ENCODE data around the gene GUCY1A1.

Gene GUCY1A1, protein sequence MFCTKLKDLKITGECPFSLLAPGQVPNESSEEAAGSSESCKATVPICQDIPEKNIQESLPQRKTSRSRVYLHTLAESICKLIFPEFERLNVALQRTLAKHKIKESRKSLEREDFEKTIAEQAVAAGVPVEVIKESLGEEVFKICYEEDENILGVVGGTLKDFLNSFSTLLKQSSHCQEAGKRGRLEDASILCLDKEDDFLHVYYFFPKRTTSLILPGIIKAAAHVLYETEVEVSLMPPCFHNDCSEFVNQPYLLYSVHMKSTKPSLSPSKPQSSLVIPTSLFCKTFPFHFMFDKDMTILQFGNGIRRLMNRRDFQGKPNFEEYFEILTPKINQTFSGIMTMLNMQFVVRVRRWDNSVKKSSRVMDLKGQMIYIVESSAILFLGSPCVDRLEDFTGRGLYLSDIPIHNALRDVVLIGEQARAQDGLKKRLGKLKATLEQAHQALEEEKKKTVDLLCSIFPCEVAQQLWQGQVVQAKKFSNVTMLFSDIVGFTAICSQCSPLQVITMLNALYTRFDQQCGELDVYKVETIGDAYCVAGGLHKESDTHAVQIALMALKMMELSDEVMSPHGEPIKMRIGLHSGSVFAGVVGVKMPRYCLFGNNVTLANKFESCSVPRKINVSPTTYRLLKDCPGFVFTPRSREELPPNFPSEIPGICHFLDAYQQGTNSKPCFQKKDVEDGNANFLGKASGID

DNA sequence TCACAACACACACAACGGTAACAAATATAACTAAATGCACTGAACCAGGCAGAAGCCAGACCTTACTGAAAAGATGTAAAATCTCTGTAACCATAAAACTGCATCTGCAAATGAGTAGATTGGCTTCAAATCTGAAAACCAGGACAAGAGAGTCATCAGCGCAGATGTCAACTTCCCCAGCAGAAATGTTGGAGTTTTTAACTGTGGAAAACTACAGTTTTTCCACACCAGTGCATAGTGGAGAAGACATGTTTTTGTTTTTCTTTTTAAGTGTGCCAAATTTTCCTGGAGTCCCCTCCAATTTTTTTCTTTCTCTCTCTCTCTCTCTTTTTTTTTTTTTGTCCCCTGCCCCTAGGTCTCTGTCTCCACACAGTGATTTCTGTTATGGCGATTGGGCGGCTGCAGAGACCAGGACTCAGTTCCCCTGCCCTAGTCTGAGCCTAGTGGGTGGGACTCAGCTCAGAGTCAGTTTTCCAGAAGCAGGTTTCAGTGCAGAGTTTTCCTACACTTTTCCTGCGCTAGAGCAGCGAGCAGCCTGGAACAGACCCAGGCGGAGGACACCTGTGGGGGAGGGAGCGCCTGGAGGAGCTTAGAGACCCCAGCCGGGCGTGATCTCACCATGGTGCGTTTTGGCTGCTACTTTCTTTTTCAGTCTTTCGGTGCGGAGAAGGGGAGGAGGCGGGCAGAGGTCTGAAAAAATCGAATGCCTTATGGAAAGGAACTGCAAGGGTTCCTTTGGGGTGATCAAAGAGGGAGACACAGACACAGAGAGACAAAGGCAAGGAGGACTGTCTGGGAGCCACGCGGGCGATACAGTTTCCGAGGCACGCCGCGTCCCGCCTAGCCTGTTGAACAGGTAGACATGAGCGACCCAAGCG is at the start of gene GUCY1A1:
GUCY1A1 (plus strand) TSS at position 505 of the 878 bp plus-strand sequence. CDS start 30,020 bp downstream, outside the sequence.
- DNase-seq = peak; percentile 44

DNA sequence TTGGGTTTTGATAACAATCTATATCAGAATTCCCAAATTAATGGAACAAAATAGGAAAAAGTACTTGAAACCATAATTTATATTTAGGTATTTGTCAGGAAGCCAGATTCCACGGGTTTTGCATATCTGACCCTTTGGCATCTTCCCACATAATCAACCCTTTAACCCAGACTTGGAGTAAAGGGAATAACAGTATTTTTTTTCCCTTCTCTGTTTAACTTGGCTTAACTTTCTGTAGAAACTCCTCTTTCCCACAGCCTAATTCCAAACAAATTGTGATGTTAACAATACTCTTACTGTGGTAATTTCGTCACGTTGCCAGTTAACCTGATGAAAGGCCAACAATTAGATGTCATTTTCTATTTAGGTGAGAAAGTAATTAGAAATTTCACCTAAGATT is 49.4 kb upstream of the GUCY1A1 start:
- DNase-seq = no peak

DNA sequence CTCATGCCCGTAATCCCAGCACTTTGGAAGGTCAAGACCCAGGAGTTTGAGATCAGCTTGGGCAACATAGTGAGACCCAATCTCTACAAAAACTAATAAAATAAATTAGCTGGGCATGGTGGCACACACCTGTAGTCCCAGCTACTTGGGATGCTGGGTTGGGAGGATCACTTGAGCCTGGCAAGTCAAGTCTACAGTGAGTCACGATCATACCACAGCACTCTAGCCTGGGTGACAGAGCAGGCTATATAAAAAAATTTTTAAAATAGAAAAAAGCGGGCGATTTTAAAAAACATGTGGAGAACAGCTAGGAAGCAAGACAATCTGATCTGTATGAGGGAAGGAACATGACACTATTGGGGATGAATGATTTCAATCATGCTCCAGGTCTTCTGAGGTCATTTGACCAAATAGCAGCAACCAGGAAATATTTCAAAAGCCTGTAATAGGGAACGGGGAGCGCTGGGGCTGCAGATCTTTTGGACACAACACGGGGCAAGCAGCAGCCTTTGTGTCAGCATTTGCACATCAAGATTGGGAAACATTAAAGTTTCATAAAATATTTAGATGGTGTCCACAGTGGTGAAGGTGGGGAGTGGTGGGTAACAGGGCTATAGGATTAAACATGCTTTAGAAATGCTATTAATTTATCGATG is 48.3 kb upstream of the GUCY1A1 start:
- DNase-seq = peak; percentile 75

DNA sequence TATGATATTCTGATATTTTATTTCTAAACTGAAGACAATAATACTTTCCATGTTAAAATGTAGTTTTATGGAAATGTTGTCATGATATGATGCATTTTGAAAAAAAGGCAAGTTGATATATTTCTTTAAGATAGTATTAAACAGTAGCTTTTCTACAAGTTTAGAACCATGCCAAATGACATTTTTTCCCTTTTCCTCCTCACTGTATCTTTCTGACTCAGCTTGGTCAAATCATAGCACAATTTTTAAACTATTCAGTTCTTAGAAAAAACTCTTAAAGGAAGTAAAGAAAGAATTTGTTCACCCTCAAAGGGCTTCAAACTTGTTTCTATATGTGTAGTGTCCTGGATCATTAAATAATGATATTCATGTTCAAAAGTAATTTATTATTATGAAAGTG is 46.0 kb upstream of the GUCY1A1 start:
- no peak for DNase-seq

DNA sequence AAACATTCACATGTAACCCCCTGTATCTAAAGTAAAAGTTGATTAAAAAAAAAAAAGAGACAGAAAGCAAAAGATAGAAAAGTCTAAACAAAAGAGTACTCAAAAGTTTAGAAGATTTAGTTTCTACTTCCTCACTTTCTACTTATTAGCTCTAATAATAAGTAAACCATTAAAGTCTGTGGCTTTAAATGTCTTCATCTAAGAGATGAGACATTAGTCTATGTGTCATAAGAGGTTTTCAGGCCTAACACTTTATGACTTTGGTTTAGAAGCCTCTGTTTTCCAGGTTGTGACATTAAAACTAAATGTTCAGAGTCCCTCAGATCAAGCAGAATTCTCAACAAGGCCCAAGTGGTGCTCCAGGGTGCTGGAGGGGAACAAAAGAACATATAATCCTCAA is 42.2 kb upstream of the GUCY1A1 start:
- DNase-seq = no peak

DNA sequence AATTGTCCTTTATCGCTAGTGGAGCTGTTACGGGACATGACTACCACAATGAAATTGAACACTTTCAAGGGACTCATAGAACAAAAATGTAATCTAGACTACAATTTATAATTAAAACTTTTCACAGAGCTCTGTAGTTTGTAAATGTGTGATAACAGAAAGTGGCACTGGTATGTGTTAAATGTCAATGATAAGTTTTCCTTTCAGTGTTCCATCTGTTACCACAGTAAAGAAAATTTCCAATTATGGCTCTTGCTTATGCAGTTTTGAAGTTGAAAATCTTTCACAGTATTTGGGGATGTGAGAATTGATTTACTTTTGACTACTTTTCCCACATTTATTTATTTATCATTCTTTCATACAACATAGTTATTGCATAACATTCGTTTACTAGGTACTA is 40.1 kb upstream of the GUCY1A1 start:
- DNase-seq = no peak

DNA sequence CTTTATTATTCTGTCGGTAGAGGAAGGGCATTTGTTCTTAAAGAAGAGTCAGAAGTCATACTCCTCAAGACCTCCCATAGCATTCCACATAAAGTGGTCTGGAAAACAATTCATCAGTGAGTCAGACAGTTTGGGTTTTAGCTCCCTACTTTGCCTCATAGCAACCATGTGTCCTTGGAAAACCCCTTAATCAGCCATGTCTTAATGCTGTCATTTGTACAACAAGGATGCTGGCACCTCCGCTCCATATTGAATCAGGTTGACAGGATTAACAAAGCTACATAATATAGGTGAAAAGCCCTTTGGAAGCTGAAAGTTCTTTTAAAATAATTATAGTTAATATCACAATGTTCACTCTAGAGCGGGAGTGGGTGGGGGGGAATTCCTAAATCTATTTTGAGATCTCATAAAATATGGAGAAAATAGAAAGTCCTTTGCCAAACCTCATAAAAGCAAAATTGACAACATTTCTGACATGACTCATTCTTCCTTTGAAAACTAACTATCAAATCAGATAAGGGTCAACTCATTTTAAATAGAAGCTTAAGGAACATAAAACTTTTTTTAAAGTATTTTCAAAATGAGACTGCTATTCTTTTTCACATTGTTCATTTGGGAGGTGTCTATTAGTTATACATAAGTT is 37.3 kb upstream of the GUCY1A1 start:
- no peak for DNase-seq

DNA sequence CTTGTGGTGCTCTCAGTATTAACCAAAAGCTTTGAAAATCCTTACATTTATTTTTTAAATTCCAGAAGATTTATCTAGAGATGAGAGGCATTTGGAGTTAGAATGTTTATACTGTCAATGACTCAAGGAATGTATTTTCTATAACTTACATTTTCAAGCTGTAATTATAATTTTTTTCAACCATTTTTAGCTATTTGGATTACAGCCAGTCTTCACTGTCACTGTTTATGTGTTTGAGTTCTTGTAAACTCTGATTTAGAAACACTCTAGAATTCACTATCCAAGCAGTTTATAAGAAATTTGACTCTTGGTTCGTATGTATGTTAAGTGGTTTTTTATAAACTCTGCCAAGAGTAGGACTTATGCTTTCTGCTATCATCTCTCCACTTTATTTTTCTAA is 36.7 kb upstream of the GUCY1A1 start:
- no peak for DNase-seq

DNA sequence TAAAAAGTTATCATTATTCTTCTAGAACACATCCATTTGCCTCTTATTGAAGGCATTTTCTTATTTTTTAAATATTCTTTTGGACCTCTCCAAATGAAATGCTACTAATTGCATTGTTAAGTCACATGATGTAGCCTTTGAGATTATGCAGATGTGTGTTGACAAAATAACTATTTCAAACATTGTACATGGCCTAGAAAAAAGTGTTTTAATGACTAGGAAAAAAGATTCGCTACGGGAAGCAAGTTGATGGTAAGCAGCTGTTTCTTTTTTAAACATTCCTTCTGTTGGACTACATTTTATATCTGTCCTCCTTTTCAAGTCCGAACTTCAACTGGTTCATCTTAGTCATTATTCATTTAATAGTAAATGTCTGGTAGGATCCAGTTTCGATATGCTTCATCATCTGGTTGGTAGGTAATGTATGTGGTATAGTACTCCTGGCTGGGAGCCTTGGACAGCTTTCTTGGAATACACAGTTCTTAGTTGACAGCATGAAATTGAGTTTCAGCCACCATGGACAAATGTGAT is 34.3 kb upstream of the GUCY1A1 start:
- DNase-seq = no peak

DNA sequence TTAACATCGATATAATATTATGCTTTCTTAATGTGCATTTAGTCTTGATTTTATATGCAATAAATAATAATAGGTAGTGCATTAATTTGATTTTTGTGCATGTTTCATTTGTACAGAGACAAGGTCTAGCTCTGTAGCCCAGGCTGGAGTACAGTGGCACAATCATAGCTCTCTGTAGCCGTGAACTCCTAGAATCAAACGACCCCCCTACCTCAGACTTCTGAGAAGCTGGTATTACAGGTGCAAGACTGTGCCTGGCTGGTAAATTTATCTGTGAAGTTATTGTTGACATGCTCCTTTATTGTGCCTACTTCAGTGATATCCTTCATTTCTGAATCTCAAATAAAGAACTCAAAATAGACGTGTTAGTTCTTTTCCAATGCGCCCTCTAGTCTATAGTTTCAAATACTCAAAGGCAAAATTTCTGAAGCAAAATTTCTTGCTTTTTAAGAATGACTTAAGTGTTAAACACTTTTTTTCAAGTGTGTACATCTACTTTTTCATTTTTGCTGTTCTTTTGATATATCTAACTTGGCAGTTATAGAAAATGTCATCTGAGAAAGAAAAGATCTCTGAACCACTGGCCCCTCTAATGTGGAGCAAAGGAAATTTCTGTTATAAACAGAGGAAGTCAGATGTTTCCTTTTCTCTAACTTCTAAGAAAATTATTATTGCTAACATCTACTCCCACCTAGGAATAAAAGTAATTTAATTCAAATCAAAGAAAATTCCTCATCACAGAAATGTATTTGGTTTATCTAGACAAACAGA is 28.3 kb upstream of the GUCY1A1 start:
- no peak for DNase-seq

DNA sequence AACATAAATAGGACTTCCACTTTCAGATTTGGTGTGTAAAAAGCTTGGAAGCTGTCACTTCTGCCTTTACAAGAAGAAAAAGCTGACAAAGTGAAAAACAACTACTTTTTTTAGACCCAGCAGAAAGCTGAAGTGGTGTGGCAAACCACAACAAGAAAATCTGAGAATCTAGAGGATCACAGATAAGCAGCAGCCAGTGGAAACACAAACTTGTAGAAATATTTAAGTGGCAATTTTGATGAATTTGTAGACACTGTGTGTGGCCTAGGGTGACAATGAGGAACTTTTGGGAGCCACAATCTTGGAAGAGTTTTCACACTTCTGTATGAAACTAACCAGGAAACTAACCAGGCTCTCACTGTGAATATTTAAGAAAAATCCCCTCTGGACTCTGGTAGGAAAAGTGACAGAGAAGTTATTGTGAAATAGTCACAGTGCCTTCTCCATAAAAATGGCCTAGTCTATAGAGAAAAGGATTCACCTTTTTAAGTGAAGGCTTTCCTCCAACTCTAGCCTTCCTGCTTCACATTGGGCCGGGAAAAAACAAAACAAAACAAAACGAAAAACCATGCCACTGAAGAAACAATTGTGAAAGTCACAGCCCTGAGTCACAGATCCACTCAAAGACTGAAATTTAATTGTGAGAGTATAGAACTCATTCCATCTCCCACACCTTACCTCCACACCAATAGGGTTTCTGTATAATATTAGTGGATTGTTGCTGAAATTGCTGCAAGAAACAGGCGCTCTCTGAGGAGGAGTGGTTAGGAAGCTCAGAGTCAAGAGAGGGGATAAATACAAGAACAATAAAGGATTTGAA is 26.7 kb upstream of the GUCY1A1 start:
- peak; percentile 84 for DNase-seq

DNA sequence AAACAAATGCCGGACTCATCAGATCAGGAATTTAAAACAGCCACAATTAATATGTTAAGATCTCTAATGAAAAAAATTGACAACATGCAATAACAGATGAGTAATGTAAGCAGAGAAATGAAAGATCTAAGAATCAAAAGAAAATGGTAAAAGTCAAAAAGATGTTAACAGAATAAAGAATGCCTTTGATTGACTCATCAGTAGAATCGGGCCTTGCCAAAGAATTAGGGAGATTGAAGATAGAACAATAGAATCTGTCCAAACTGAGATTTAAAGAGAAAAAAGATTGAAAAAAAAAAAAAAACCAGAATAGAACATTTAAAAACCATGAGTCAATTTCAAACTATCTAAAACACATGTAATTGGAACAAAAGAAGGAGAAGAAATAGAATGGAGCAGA is 25.9 kb upstream of the GUCY1A1 start:
- DNase-seq = no peak

DNA sequence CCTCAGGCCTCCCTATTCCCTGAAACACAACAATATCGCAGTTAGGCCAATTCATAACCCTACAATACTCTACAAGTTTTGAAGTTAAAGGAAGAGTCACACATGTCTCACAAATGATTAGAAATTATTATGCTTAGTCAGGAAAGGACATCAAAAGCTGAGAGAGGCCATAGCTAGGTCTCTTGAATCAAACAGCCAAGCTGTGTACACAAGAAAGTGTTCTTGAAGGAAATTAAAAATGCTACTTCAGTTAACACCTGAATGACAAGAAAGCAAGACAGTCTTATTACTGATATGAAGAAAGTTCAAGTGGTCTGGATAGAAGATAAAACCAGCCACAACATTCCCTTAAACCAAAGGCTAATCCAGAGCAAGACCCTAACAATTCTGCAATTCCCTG is 23.6 kb upstream of the GUCY1A1 start:
- no peak for DNase-seq

DNA sequence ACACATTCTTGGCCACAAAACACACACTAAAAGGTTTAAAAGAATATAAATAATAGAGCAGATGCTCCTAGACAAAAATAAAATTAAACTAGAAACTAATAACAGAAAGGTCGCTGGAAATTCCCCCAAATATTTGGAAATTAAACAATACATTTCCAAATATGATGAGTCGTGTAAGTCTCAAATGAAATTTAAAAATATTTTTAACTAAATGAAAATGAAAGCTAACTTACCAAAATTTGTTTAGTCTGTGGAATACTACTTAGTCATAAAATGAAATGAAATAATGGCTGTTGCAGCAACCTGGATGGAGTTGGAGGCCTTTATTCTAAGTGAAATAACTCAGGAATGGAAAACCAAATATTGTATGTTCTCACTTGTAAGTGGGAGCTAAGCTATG is 20.6 kb upstream of the GUCY1A1 start:
- peak; percentile 83 for DNase-seq

DNA sequence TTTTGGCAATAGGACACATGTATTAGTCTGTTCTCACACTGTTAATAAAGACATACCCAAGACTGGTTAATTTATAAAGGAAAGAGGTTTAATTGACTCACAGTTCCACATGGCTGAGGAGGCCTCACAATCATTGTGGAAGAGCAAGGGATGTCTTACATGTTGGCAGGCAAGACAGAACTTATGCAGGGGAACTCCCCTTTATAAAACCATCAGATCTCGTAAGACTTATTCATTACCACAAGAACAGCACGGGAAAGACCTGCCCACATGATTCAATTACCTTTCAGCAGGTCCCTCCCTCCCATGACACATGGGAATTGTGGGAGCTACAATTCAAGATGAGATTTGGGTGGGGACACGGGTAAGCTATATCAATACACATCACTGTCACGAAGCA is 15.9 kb upstream of the GUCY1A1 start:
- DNase-seq = peak; percentile 32

DNA sequence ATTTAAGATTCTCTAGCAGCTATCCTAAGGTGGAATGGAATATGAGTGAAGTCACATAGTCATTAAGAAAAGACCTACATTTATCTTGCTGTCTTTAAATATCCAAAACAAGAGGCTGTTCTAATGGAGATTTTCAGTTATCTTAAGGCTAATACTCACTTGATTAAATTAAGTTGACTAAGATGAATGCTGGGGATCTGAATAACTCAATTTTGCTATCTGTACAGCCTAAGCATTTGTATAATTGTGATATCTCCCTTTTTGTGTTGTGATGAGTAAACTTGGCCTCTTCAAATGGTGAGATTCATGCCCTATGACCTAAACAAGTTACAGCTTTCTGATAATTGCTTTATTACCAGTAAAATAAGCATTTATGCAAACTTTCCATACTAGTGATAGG is 13.6 kb upstream of the GUCY1A1 start:
- DNase-seq = no peak

DNA sequence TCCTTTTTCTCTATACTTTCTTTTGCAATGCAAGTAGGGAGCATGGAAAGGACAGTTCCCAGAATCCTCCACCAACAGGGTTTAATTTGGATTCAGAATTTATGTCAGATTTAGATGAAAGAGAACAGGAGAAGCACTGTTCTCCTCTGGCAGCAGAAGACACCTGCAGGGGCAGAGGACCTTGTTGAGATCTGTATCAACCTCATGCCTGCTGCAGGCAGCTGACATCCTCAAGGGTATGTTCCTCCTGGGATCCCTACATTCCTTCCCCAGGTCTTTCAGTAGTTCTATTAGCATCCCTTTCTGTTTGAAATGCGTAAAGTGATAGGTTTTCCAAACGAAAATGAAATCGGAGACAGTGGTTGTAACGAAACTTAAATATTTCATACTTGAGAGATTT is 10.6 kb upstream of the GUCY1A1 start:
- peak; percentile 27 for DNase-seq

DNA sequence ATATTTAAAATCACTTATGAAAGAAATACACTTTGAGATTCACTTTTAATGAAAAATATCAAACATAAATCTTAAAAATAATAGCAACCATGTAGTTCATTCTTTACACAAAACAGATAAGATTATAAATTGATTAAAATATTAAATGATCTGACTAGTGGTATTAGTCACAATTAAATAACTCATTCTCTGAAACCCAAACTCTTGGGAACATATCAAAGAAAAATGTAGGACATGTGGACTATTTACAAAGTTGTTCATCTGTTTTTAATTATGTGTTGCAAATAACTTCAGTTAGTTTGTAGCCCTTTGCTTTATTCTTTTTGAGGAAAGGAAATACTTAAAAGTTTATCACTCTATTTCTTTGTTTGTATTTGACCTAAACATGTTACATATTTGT is 9.5 kb upstream of the GUCY1A1 start:
- DNase-seq = no peak

DNA sequence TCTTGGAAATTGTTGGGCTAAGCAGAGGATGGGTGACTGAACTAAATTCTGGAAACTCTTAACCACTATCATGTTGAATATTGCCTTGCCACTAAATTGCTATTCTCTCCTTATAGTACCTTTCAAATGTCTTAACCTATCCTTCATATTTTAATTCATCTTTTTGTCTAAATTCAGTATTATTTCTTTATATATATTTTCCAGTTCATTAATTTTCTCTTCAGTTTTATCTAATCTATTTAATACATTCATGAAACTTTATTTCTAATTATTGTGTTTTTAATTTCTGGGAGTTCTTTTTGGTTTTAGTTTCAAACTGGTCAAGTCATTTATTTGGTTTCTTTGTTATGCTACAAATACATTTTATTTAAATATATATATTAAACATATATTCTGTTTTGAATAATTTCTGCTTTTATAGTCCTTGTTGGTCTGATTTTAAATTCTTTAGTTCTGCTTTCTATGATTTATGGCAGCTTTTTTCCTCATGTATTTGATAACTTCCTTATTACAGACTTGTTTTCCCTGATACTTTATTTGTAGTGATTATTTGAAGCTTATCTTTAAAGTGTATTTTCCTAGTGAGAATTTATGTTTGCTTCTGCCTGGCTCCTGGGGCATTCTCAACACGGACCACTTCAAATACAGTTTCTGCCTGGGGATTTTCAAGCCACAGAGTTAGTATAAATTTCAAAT is 8.5 kb upstream of the GUCY1A1 start:
- DNase-seq = no peak

DNA sequence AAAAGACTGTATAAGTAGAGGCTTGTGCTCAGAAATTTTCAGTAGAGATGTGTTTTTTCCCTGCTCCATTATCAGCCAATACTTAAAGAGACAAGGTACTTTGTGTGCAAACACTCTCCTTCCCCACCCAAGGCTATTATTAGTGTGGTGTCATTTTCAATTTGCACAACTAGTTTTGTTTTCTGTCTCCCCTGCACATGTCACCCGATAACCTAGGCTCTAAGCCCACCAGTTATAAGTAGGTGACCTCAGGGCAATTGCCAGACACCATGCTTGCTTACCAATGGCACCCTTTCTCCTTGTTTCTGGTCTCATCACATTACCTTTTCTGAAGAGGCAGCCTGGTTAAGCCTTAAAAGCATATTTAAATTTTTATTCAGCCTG is 8.0 kb upstream of the GUCY1A1 start:
- DNase-seq = no peak
